Measurements from ENCODE around the gene MAP6D1.

DNA sequence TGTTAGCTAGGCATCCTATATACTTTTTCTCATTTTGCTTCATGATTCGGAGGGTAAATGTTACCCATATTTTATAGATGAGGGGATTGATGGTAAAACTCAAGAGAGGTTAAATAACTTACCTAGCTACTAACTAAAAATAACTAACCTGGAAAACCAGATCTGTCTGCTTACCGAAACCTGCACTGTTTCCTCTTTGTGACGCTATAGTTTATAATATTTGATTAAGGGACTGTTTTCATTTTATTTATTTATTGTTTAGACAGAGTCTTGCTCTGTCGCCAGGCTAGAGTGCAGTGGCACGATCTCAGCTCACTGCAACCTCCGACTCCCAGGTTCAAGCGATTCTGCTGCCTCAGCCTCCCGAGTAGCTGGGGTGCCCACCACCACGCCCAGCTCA lies 55.9 kb downstream of the MAP6D1 start:
- TF ChIP-seq, protein P1, sequence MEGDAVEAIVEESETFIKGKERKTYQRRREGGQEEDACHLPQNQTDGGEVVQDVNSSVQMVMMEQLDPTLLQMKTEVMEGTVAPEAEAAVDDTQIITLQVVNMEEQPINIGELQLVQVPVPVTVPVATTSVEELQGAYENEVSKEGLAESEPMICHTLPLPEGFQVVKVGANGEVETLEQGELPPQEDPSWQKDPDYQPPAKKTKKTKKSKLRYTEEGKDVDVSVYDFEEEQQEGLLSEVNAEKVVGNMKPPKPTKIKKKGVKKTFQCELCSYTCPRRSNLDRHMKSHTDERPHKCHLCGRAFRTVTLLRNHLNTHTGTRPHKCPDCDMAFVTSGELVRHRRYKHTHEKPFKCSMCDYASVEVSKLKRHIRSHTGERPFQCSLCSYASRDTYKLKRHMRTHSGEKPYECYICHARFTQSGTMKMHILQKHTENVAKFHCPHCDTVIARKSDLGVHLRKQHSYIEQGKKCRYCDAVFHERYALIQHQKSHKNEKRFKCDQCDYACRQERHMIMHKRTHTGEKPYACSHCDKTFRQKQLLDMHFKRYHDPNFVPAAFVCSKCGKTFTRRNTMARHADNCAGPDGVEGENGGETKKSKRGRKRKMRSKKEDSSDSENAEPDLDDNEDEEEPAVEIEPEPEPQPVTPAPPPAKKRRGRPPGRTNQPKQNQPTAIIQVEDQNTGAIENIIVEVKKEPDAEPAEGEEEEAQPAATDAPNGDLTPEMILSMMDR (IDR thresholded peaks at IDR 0.05), result no peak
- TF ChIP-seq POLR2A (IDR thresholded peaks at IDR 0.05), result no peak

All from body of pancreas (tissue), 4 donors.